ENCODE results near the gene TRIM4.

The TRIM4 gene

DNA sequence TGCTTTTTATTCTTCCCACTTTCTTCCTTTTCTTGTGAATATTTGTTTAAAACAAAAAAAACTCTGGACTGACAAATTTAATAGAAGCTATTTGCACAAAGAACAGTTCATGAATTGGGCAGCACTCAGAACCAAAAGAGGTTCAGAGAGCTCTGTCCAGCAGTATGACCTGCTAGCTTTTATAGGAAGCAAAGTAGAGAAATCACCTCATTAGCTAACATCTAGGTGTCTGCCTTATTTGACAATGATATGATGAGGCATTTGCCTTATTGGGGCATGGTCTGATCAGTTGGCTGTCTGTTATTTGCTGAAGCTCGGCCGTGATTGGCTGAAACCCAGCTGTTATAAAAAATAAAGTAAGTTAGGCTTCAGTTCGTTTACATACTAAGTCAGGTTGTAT lies 819 bp upstream of the TRIM4 start:
- Histone ChIP-seq H3K4me3 (replicated peaks; ENCODE audit: insufficient read depth, low read length) (peak overlapping the region; percentile 87), H3K27ac (replicated peaks) (peak overlapping the region; percentile 86), H3K27me3 (ENCODE audit: insufficient read depth, poor library complexity, severe bottlenecking) (no peaks in the 10 kb centered on the region)
- DNase-seq (ENCODE audit: low read depth in 1 of 2, low spot score in 1 of 2) = no peak
- peak; percentile 88 for TF ChIP-seq REST (IDR thresholded peaks at IDR 0.05; ENCODE audit: insufficient replicate concordance, low read depth)
- TF ChIP-seq GABPA (IDR thresholded peaks at IDR 0.05; ENCODE audit: low read depth) = no peak

- Histone ChIP-seq H3K27me3 (ENCODE audit: insufficient read depth, poor library complexity, severe bottlenecking) (no peaks in the 10 kb centered on the region), H3K27ac (replicated peaks) (peak overlapping the region; percentile 86), H3K4me3 (replicated peaks; ENCODE audit: insufficient read depth, low read length) (peak overlapping the region; percentile 87)
- no peak for DNase-seq (ENCODE audit: low read depth in 1 of 2, low spot score in 1 of 2)
- TF ChIP-seq GABPA (IDR thresholded peaks at IDR 0.05; ENCODE audit: low read depth) = no peak
- no peak for TF ChIP-seq REST (IDR thresholded peaks at IDR 0.05; ENCODE audit: insufficient replicate concordance, low read depth)
These were observed 433 bp upstream of the TRIM4 start for GRCh38 chr7:99919814-99920112.

GRCh38 chr7:99910976-99911375 lies 8.4 kb downstream of the TRIM4 start:
- Histone ChIP-seq H3K4me3 (replicated peaks; ENCODE audit: insufficient read depth, low read length) (no peak overlapping the region), H3K27ac (replicated peaks) (no peak overlapping the region), H3K27me3 (ENCODE audit: insufficient read depth, poor library complexity, severe bottlenecking) (no peaks in the 10 kb centered on the region)
- no peak for DNase-seq (ENCODE audit: low read depth in 1 of 2, low spot score in 1 of 2)
- TF ChIP-seq SPI1 (IDR thresholded peaks at IDR 0.05; ENCODE audit: borderline replicate concordance, low read depth) (no peak), REST (IDR thresholded peaks at IDR 0.05; ENCODE audit: insufficient replicate concordance, low read depth) (no peak), POLR2AphosphoS5 (IDR thresholded peaks at IDR 0.05; ENCODE audit: low read depth) (no peak), GABPA (IDR thresholded peaks at IDR 0.05; ENCODE audit: low read depth) (no peak)
- TF ChIP-seq, protein P1, sequence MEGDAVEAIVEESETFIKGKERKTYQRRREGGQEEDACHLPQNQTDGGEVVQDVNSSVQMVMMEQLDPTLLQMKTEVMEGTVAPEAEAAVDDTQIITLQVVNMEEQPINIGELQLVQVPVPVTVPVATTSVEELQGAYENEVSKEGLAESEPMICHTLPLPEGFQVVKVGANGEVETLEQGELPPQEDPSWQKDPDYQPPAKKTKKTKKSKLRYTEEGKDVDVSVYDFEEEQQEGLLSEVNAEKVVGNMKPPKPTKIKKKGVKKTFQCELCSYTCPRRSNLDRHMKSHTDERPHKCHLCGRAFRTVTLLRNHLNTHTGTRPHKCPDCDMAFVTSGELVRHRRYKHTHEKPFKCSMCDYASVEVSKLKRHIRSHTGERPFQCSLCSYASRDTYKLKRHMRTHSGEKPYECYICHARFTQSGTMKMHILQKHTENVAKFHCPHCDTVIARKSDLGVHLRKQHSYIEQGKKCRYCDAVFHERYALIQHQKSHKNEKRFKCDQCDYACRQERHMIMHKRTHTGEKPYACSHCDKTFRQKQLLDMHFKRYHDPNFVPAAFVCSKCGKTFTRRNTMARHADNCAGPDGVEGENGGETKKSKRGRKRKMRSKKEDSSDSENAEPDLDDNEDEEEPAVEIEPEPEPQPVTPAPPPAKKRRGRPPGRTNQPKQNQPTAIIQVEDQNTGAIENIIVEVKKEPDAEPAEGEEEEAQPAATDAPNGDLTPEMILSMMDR (IDR thresholded peaks at IDR 0.05; ENCODE audit: insufficient read depth, low read length) = no peak

DNA sequence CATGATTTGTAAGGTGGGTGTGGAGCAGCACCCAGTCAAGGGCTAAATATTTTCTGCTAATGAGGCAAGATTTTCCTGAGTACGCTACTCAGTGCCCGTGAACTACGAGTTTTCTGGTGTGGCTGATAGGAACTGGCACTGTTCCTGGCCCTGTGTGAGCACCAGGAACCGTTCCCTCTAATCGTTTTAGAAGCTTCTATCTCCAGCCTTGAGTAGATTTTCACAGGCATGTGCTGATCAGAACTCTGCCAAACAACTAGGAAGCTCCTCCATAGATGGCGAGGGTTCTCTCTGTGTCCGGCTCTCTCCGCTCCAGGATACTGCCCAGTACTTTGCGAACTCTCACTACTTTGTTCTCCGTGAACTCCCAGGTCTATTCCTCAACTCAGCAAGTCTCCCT lies 17.7 kb downstream of the TRIM4 start:
- Histone ChIP-seq H3K4me3 (replicated peaks; ENCODE audit: insufficient read depth, low read length) (no peak overlapping the region), H3K27me3 (ENCODE audit: insufficient read depth, poor library complexity, severe bottlenecking) (no peaks in the 10 kb centered on the region), H3K27ac (replicated peaks) (no peak overlapping the region)
- TF ChIP-seq, protein P1 (IDR thresholded peaks at IDR 0.05; ENCODE audit: insufficient read depth, low read length) = no peak
- TF ChIP-seq POLR2AphosphoS5 (IDR thresholded peaks at IDR 0.05; ENCODE audit: low read depth) = no peak
- no peak for DNase-seq (ENCODE audit: low read depth in 1 of 2, low spot score in 1 of 2)

All from HL-60 (cell line).